Stimulated activated CD8-positive, alpha-beta memory T cell treated with anti-CD3 and anti-CD28 coated beads, Interleukin-2, amount 100 ng/mL, for 48 hours (primary cell): ENCODE results near the gene ZMYND15.

Source experiments
- DNase-seq, 2 donors: peaks; one replicate each; pipeline ENCODE4 v3.0.0-alpha.2; 2020; ENCODE audit warnings: low read depth in 2 of 2

Gene ZMYND15

GRCh38 chr17:4743216-4743615 is 3.6 kb downstream of the ZMYND15 start:
- DNase-seq = no peak

- no peak for DNase-seq
These were observed 4.3 kb downstream of the ZMYND15 start for GRCh38 chr17:4743898-4744297.

GRCh38 chr17:4744999-4745969 is 5.7 kb downstream of the ZMYND15 start:
- DNase-seq = no peak

GRCh38 chr17:4747847-4748246 is 8.2 kb downstream of the ZMYND15 start:
- DNase-seq = no peak

GRCh38 chr17:4748686-4749085 is 9.1 kb downstream of the ZMYND15 start:
- DNase-seq = no peak

GRCh38 chr17:4750606-4751005 is 11.0 kb downstream of the ZMYND15 start:
- no peak for DNase-seq

- no peak for DNase-seq
These were observed 12.3 kb downstream of the ZMYND15 start for GRCh38 chr17:4751932-4752331.

- DNase-seq = no peak
These were observed 13.8 kb downstream of the ZMYND15 start for GRCh38 chr17:4753392-4753791.

- no peak for DNase-seq
These were observed 20.2 kb downstream of the ZMYND15 start for GRCh38 chr17:4759776-4760236.

- no peak for DNase-seq
These were observed 25.0 kb downstream of the ZMYND15 start for GRCh38 chr17:4764595-4764994.

- no peak for DNase-seq
These were observed 26.6 kb downstream of the ZMYND15 start for GRCh38 chr17:4766201-4766600.

GRCh38 chr17:4766723-4767122 is 27.1 kb downstream of the ZMYND15 start:
- no peak for DNase-seq

GRCh38 chr17:4768298-4768697 is 28.7 kb downstream of the ZMYND15 start:
- DNase-seq = no peak

GRCh38 chr17:4769628-4770027 is 30.0 kb downstream of the ZMYND15 start:
- no peak for DNase-seq

GRCh38 chr17:4771519-4772234 is 32.0 kb downstream of the ZMYND15 start, which contains the start of gene TM4SF5:
TSS of gene TM4SF5 (plus strand) at chr17:4771886. CDS start at chr17:4771923, 37 bp downstream.
- DNase-seq = no peak

- DNase-seq = no peak
These were observed 32.6 kb downstream of the ZMYND15 start for GRCh38 chr17:4772235-4772613.

- DNase-seq = no peak
These were observed 38.5 kb downstream of the ZMYND15 start for GRCh38 chr17:4777969-4778760.

- no peak for DNase-seq
These were observed 40.8 kb downstream of the ZMYND15 start for GRCh38 chr17:4780325-4780955.

- no peak for DNase-seq
These were observed 43.0 kb downstream of the ZMYND15 start for GRCh38 chr17:4782652-4783051.

- DNase-seq = no peak
These were observed 45.9 kb downstream of the ZMYND15 start for GRCh38 chr17:4785311-4786105.

GRCh38 chr17:4786106-4786511 is 46.5 kb downstream of the ZMYND15 start, which contains the start of gene VMO1:
TSS of gene VMO1 (minus strand) at chr17:4786364. CDS start at chr17:4786352, 12 bp downstream.
- no peak for DNase-seq
